HEK293 (cell line): ENCODE results near the gene HSD17B3.

Experiments
- CTCF ChIA-PET: fragments of 350-600 bp; formaldehyde crosslinking; extraction: SDS; loops from one replicate; lab custom pipeline; 2021; ENCODE audit warnings: antibody characterized with exemption; lab: Yijun Ruan, JAX
- POLR2A ChIA-PET: fragments of 300-600 bp; formaldehyde crosslinking; extraction: SDS; loops from one replicate; lab custom pipeline; 2020; ENCODE audit warnings: antibody characterized with exemption, inconsistent platforms; lab: Yijun Ruan, JAX
- H3K27ac ChIP-seq: fragments of 200-500 bp; sonication (Bioruptor generic); 2 replicates; pipeline ENCODE4 v1.5.1; 2014; ENCODE audit warnings: low read depth, low read length, control low read depth, inconsistent platforms; ENCODE audit errors: extremely low read depth
- H3K36me3 ChIP-seq, 2 experiments: fragments of 200-500 bp in 1 of 2; sonication (Bioruptor generic) in 1 of 2; 1 replicate in 1 of 2; 2 replicates in 1 of 2; pipeline ENCODE4 v1.5.1; 2014 to 2017; ENCODE audit warnings: inconsistent platforms in 2 of 2, low read length in 2 of 2; ENCODE audit not compliant: control insufficient read depth in 2 of 2, insufficient read depth in 1 of 2
- H3K4me1 ChIP-seq: fragments of 200-500 bp; sonication (Bioruptor generic); 2 replicates; pipeline ENCODE4 v1.5.1; 2014; ENCODE audit warnings: mild to moderate bottlenecking, low read length, inconsistent platforms; ENCODE audit not compliant: control insufficient read depth, insufficient read depth
- H3K4me3 ChIP-seq: 2 replicates; pipeline ENCODE4 v1.5.1; 2011; ENCODE audit warnings: low read depth, mild to moderate bottlenecking, control low read depth, low read length, moderate library complexity
- H3K9me3 ChIP-seq: fragments of 200-500 bp; sonication (Bioruptor generic); 2 replicates; pipeline ENCODE4 v1.5.1; 2014; ENCODE audit warnings: low read depth, low read length, inconsistent platforms; ENCODE audit not compliant: control insufficient read depth, insufficient read depth
- KLF7 ChIP-seq: fragments of 450-650 bp; formaldehyde crosslinking; IDR thresholded peaks from 2 replicates; pipeline ENCODE4 v1.5.1; 2016; ENCODE audit warnings: missing biosample characterization, missing genetic modification characterization, borderline replicate concordance
- KLF9 ChIP-seq: fragments of 450-650 bp; formaldehyde crosslinking; IDR thresholded peaks from 2 replicates; pipeline ENCODE4 v1.5.1; 2016; ENCODE audit warnings: missing biosample characterization, missing genetic modification characterization, low read depth
- MEIS1 ChIP-seq: sonication (generic); formaldehyde crosslinking; IDR thresholded peaks from 2 replicates; pipeline ENCODE4 v1.8.1; 2022; ENCODE audit warnings: missing genetic modification reagents, mild to moderate bottlenecking, borderline replicate concordance
- OSR2 ChIP-seq: fragments of 450-650 bp; formaldehyde crosslinking; IDR thresholded peaks from 2 replicates; pipeline ENCODE4 v1.5.1; 2016; ENCODE audit warnings: missing biosample characterization, missing genetic modification characterization
- SCRT1 ChIP-seq: fragments of 450-650 bp; formaldehyde crosslinking; IDR thresholded peaks from 2 replicates; pipeline ENCODE4 v1.5.1; 2016; ENCODE audit warnings: missing biosample characterization, missing genetic modification characterization, borderline replicate concordance
- SCRT2 ChIP-seq: fragments of 450-650 bp; formaldehyde crosslinking; IDR thresholded peaks from 2 replicates; pipeline ENCODE4 v1.5.1; 2016; ENCODE audit warnings: missing biosample characterization, missing genetic modification characterization
- SETDB1 ChIP-seq: IDR thresholded peaks from one replicate; pipeline ENCODE4 v1.6.1; 2017; ENCODE audit warnings: mild to moderate bottlenecking, low read length, moderate library complexity, mixed read lengths; ENCODE audit not compliant: insufficient read length
- SP3 ChIP-seq: fragments of 450-650 bp; formaldehyde crosslinking; IDR thresholded peaks from 2 replicates; pipeline ENCODE4 v1.5.1; 2016; ENCODE audit warnings: missing biosample characterization, missing genetic modification characterization
- TRIM28 ChIP-seq: IDR thresholded peaks from 2 replicates; pipeline ENCODE4 v1.6.1; 2011; ENCODE audit warnings: low read length, control low read depth, borderline replicate concordance
- WT1 ChIP-seq: fragments of 450-650 bp; formaldehyde crosslinking; IDR thresholded peaks from 2 replicates; pipeline ENCODE4 v1.5.1; 2016; ENCODE audit warnings: missing biosample characterization, missing genetic modification characterization
- ZBTB17 ChIP-seq: fragments of 450-650 bp; formaldehyde crosslinking; IDR thresholded peaks from 2 replicates; pipeline ENCODE4 v1.5.1; 2016; ENCODE audit warnings: missing biosample characterization, missing genetic modification characterization
- ZFP69B ChIP-seq: fragments of 450-650 bp; formaldehyde crosslinking; IDR thresholded peaks from 2 replicates; pipeline ENCODE4 v1.5.1; 2016; ENCODE audit warnings: missing biosample characterization, missing genetic modification characterization
- ZNF132 ChIP-seq: fragments of 450-650 bp; formaldehyde crosslinking; IDR thresholded peaks from 2 replicates; pipeline ENCODE4 v1.5.1; 2017; ENCODE audit warnings: missing biosample characterization, missing genetic modification characterization, borderline replicate concordance
- ZNF157 ChIP-seq: fragments of 450-650 bp; formaldehyde crosslinking; IDR thresholded peaks from 2 replicates; pipeline ENCODE4 v1.5.1; 2016; ENCODE audit warnings: missing biosample characterization, missing genetic modification characterization
- ZNF248 ChIP-seq: fragments of 450-650 bp; formaldehyde crosslinking; IDR thresholded peaks from 2 replicates; pipeline ENCODE4 v1.5.1; 2017; ENCODE audit warnings: missing biosample characterization, missing genetic modification characterization
- ZNF266 ChIP-seq: fragments of 450-650 bp; formaldehyde crosslinking; IDR thresholded peaks from 2 replicates; pipeline ENCODE4 v1.5.1; 2016; ENCODE audit warnings: missing biosample characterization, missing genetic modification characterization, low read depth
- ZNF292 ChIP-seq: fragments of 450-650 bp; formaldehyde crosslinking; IDR thresholded peaks from 2 replicates; pipeline ENCODE4 v1.5.1; 2016; ENCODE audit warnings: low read depth, missing biosample characterization, missing genetic modification characterization, borderline replicate concordance
- ZNF335 ChIP-seq: fragments of 450-650 bp; formaldehyde crosslinking; conservative IDR thresholded peaks from 2 replicates; pipeline ENCODE4 v1.5.1; 2016; ENCODE audit warnings: missing biosample characterization, missing genetic modification characterization
- ZNF510 ChIP-seq: fragments of 450-650 bp; formaldehyde crosslinking; IDR thresholded peaks from 2 replicates; pipeline ENCODE4 v1.5.1; 2018; ENCODE audit warnings: mild to moderate bottlenecking, missing genetic modification characterization, missing biosample characterization; ENCODE audit not compliant: insufficient replicate concordance
- ZNF548 ChIP-seq: fragments of 450-650 bp; formaldehyde crosslinking; IDR thresholded peaks from 2 replicates; pipeline ENCODE4 v1.5.1; 2016; ENCODE audit warnings: missing biosample characterization, missing genetic modification characterization
- ZNF549 ChIP-seq: fragments of 450-650 bp; IDR thresholded peaks from 2 replicates; pipeline ENCODE4 v1.5.1; 2018; ENCODE audit warnings: missing biosample characterization, missing genetic modification characterization, mild to moderate bottlenecking, inconsistent platforms, moderate library complexity
- ZNF610 ChIP-seq: fragments of 450-650 bp; formaldehyde crosslinking; IDR thresholded peaks from 2 replicates; pipeline ENCODE4 v1.5.1; 2016; ENCODE audit warnings: missing biosample characterization, missing genetic modification characterization, borderline replicate concordance
- ZNF677 ChIP-seq: fragments of 450-650 bp; IDR thresholded peaks from 2 replicates; pipeline ENCODE4 v1.5.0; 2018; ENCODE audit warnings: missing biosample characterization, mild to moderate bottlenecking, missing genetic modification characterization, moderate library complexity
- ZNF830 ChIP-seq: fragments of 450-650 bp; IDR thresholded peaks from 2 replicates; pipeline ENCODE4 v1.5.0; 2018; ENCODE audit warnings: missing biosample characterization, missing genetic modification characterization, low read depth, mild to moderate bottlenecking, moderate library complexity
- TF ChIP-seq, protein P1 (sequence below): fragments of 450-650 bp; formaldehyde crosslinking; IDR thresholded peaks from 2 replicates; pipeline ENCODE4 v1.5.1; 2016; ENCODE audit warnings: missing biosample characterization, missing genetic modification characterization
- TF ChIP-seq, protein P2 (sequence below): fragments of 450-650 bp; formaldehyde crosslinking; IDR thresholded peaks from 2 replicates; pipeline ENCODE4 v1.5.1; 2016; ENCODE audit warnings: missing biosample characterization, missing genetic modification characterization
- TF ChIP-seq, protein P3 (sequence below): fragments of 450-650 bp; formaldehyde crosslinking; IDR thresholded peaks from 2 replicates; pipeline ENCODE4 v1.5.1; 2017; ENCODE audit warnings: missing biosample characterization, missing genetic modification characterization
- TF ChIP-seq, protein P4 (sequence below): fragments of 450-650 bp; formaldehyde crosslinking; IDR thresholded peaks from 2 replicates; pipeline ENCODE4 v1.5.1; 2016; ENCODE audit warnings: missing biosample characterization, missing genetic modification characterization
- TF ChIP-seq, protein P5 (sequence below): sonication (generic); formaldehyde crosslinking; IDR thresholded peaks from 2 replicates; pipeline ENCODE4 v1.8.1; 2022; ENCODE audit warnings: mild to moderate bottlenecking, moderate library complexity, missing genetic modification reagents

Gene HSD17B3

DNA sequence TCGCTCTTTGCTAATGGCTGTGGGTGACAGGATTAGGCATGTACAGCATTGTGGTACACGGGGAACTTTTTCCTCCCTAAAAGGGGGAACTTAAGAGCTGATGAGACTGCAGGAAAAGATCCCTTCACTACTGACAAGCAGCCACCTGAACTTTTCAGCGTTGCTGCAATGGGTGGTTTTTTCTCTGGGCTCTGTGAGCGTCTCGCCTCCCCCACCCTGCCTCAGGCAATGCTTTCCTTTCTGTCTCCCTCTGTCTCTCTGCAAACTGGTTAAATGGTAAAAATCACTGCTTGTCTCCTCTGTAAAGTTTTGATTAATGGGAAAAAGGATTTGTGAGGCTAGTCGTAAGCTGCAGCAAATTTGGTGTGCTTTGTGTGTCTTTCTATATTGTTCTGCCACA is 20.3 kb downstream of the HSD17B3 start (continued):
- TF ChIP-seq, protein P1, sequence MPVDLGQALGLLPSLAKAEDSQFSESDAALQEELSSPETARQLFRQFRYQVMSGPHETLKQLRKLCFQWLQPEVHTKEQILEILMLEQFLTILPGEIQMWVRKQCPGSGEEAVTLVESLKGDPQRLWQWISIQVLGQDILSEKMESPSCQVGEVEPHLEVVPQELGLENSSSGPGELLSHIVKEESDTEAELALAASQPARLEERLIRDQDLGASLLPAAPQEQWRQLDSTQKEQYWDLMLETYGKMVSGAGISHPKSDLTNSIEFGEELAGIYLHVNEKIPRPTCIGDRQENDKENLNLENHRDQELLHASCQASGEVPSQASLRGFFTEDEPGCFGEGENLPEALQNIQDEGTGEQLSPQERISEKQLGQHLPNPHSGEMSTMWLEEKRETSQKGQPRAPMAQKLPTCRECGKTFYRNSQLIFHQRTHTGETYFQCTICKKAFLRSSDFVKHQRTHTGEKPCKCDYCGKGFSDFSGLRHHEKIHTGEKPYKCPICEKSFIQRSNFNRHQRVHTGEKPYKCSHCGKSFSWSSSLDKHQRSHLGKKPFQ (tag by site-specific recombination), result no peak
- no peak for TF ChIP-seq KLF9
- TF ChIP-seq ZNF132, result no peak
- no peak for TF ChIP-seq ZNF292
- TF ChIP-seq, protein P2, sequence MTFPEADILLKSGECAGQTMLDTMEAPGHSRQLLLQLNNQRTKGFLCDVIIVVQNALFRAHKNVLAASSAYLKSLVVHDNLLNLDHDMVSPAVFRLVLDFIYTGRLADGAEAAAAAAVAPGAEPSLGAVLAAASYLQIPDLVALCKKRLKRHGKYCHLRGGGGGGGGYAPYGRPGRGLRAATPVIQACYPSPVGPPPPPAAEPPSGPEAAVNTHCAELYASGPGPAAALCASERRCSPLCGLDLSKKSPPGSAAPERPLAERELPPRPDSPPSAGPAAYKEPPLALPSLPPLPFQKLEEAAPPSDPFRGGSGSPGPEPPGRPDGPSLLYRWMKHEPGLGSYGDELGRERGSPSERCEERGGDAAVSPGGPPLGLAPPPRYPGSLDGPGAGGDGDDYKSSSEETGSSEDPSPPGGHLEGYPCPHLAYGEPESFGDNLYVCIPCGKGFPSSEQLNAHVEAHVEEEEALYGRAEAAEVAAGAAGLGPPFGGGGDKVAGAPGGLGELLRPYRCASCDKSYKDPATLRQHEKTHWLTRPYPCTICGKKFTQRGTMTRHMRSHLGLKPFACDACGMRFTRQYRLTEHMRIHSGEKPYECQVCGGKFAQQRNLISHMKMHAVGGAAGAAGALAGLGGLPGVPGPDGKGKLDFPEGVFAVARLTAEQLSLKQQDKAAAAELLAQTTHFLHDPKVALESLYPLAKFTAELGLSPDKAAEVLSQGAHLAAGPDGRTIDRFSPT (tag by site-specific recombination), result no peak
- TF ChIP-seq SCRT1 (tag by site-specific recombination), result no peak
- no peak for TF ChIP-seq ZNF549 (tag by site-specific recombination)
- TF ChIP-seq OSR2, result no peak

DNA sequence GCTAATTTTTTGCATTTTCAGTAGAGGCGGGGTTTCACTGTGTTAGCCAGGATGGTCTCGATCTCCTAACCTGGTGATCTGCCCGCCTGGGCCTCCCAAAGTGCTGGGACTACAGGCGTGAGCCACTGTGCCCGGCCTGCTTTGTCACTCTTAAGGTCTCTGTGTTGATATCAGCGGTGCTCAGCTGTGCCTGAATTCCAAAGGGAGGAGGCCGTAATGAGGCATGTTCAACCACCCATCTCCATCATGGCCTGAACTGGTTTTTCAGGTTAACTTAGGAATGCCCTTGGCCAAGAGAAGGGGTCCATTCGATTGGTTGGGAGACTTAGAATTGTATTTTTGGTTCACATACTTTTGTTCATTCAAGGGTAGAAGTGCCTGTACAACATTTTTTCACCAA is 22.0 kb downstream of the HSD17B3 start:
- no peaks in the 10 kb centered on the region for H3K9me3 ChIP-seq

DNA sequence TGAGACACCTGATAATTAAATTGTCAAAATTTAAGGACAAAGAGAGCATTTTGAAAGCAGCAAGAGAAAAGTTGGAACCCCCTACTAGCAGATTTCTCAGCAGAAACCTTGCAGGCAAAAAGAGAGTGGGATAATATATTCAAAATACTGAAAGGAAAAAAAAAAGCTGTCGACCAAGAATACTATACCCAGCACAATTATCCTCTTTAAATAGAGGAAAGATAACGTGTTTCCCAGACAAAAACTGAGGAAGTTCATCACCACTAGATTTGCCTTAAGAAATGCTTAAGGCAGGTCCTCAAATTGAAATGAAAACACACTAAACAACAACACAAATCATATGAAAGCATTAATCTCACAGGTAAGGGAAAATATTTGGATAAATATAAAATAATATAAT is 27.0 kb downstream of the HSD17B3 start:
- no peak overlapping the region for H3K4me3 ChIP-seq
- H3K9me3 ChIP-seq, result no peaks in the 10 kb centered on the region
- no peaks in the 10 kb centered on the region for H3K4me1 ChIP-seq
- ChIA-PET POLR2A (no interaction called here), CTCF (no interaction called here)
- H3K27ac ChIP-seq, result no peak overlapping the region
- no peaks in the 10 kb centered on the region for H3K36me3 ChIP-seq
- TF ChIP-seq MEIS1 (CRISPR knock-in tag) (no peak), ZNF830 (no peak), ZNF610 (no peak), ZNF677 (tag by site-specific recombination) (no peak), SETDB1 (peak; percentile 99), ZNF157 (tag by site-specific recombination) (no peak), TRIM28 (0 out of 2 replicates have a peak, but pooled peaks have one; percentile 49), ZNF548 (tag by site-specific recombination) (no peak), WT1 (tag by site-specific recombination) (no peak), SP3 (no peak), ZNF248 (tag by site-specific recombination) (no peak), KLF7 (tag by site-specific recombination) (no peak), ZNF132 (no peak), SCRT2 (tag by site-specific recombination) (no peak)
- TF ChIP-seq, protein P2 (tag by site-specific recombination), result no peak
- TF ChIP-seq, protein P3, sequence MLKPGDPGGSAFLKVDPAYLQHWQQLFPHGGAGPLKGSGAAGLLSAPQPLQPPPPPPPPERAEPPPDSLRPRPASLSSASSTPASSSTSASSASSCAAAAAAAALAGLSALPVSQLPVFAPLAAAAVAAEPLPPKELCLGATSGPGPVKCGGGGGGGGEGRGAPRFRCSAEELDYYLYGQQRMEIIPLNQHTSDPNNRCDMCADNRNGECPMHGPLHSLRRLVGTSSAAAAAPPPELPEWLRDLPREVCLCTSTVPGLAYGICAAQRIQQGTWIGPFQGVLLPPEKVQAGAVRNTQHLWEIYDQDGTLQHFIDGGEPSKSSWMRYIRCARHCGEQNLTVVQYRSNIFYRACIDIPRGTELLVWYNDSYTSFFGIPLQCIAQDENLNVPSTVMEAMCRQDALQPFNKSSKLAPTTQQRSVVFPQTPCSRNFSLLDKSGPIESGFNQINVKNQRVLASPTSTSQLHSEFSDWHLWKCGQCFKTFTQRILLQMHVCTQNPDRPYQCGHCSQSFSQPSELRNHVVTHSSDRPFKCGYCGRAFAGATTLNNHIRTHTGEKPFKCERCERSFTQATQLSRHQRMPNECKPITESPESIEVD (tag by site-specific recombination), result no peak

More for the DNA sequence above, 22.0 kb downstream of the HSD17B3 start:
- Histone ChIP-seq H3K27ac (no peak overlapping the region), H3K4me3 (no peak overlapping the region), H3K4me1 (no peaks in the 10 kb centered on the region), H3K36me3 (no peaks in the 10 kb centered on the region)
- ChIA-PET CTCF (no interaction called here), POLR2A (no interaction called here)
- TF ChIP-seq WT1 (tag by site-specific recombination), result no peak
- TF ChIP-seq, protein P4, sequence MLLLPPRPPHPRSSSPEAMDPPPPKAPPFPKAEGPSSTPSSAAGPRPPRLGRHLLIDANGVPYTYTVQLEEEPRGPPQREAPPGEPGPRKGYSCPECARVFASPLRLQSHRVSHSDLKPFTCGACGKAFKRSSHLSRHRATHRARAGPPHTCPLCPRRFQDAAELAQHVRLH (tag by site-specific recombination), result no peak
- no peak for TF ChIP-seq ZBTB17 (tag by site-specific recombination)
- TF ChIP-seq ZFP69B (tag by site-specific recombination), result no peak
- no peak for TF ChIP-seq ZNF510 (tag by site-specific recombination)
- TF ChIP-seq, protein P5, sequence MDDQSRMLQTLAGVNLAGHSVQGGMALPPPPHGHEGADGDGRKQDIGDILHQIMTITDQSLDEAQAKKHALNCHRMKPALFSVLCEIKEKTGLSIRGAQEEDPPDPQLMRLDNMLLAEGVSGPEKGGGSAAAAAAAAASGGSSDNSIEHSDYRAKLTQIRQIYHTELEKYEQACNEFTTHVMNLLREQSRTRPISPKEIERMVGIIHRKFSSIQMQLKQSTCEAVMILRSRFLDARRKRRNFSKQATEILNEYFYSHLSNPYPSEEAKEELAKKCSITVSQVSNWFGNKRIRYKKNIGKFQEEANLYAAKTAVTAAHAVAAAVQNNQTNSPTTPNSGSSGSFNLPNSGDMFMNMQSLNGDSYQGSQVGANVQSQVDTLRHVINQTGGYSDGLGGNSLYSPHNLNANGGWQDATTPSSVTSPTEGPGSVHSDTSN (CRISPR knock-in tag), result no peak
- no peak for TF ChIP-seq ZNF335 (tag by site-specific recombination)
- TF ChIP-seq ZNF266 (tag by site-specific recombination), result no peak
